Measurements from ENCODE around the gene PARVA. TPM values are rescaled to one million over a fixed set of nuclear protein-coding genes. Genes with fewer than 3 reads are reported as not detected.

The PARVA gene
- polyA plus RNA-seq, 1 donor = 75.8 TPM

- DNase-seq = no peak
These were observed 56.4 kb downstream of the PARVA start for GRCh38 chr11:12433571-12434324.

GRCh38 chr11:12434325-12434654, 56.9 kb downstream of the PARVA start:
- no peak for DNase-seq

GRCh38 chr11:12435264-12435663, 57.9 kb downstream of the PARVA start:
- DNase-seq = no peak

- DNase-seq = no peak
These were observed 58.9 kb downstream of the PARVA start for GRCh38 chr11:12436266-12436665.

- DNase-seq = no peak
These were observed 60.9 kb downstream of the PARVA start for GRCh38 chr11:12438291-12438690.

GRCh38 chr11:12439615-12440014, 62.2 kb downstream of the PARVA start:
- DNase-seq = no peak

GRCh38 chr11:12440565-12440964, 63.2 kb downstream of the PARVA start:
- DNase-seq = no peak

GRCh38 chr11:12441231-12441861, 64.0 kb downstream of the PARVA start:
- peak; percentile 54 for DNase-seq

GRCh38 chr11:12444601-12445000, 67.2 kb downstream of the PARVA start:
- DNase-seq = no peak

- no peak for DNase-seq
These were observed 67.6 kb downstream of the PARVA start for GRCh38 chr11:12445001-12445400.

GRCh38 chr11:12446863-12447262, 69.5 kb downstream of the PARVA start:
- no peak for DNase-seq

- DNase-seq = no peak
These were observed 71.0 kb downstream of the PARVA start for GRCh38 chr11:12448131-12448939.

- no peak for DNase-seq
These were observed 72.8 kb downstream of the PARVA start for GRCh38 chr11:12449961-12450715.

GRCh38 chr11:12451179-12451814, 73.9 kb downstream of the PARVA start:
- DNase-seq = no peak

GRCh38 chr11:12453243-12453642, 75.9 kb downstream of the PARVA start:
- no peak for DNase-seq

GRCh38 chr11:12454782-12455181, 77.4 kb downstream of the PARVA start:
- DNase-seq = no peak

- no peak for DNase-seq
These were observed 78.6 kb downstream of the PARVA start for GRCh38 chr11:12455938-12456337.

- no peak for DNase-seq
These were observed 79.5 kb downstream of the PARVA start for GRCh38 chr11:12456651-12457579.

- no peak for DNase-seq
These were observed 80.7 kb downstream of the PARVA start for GRCh38 chr11:12458042-12458441.

- no peak for DNase-seq
These were observed 82.0 kb downstream of the PARVA start for GRCh38 chr11:12459374-12459773.

GRCh38 chr11:12459865-12460444, 82.6 kb downstream of the PARVA start:
- no peak for DNase-seq

Data from hindlimb muscle (tissue), 1 donor.